Activated CD4-positive, alpha-beta T cell treated with anti-CD3 and anti-CD28 coated beads, Interleukin-2, amount 50 U/mL, for 4 hours (primary cell): ENCODE results near the gene CYSTM1.

Experiments used
- DNase-seq, 2 experiments: peaks; one replicate each; pipeline ENCODE4 v3.0.0-alpha.2; 2020

CYSTM1 gene

GRCh38 chr5:140215276-140215675 is 40.3 kb downstream of the CYSTM1 start:
- no peak for DNase-seq

- no peak for DNase-seq
These were observed 41.6 kb downstream of the CYSTM1 start for GRCh38 chr5:140216478-140217074.

- no peak for DNase-seq
These were observed 42.5 kb downstream of the CYSTM1 start for GRCh38 chr5:140217299-140218026.

GRCh38 chr5:140219068-140219991 is 44.3 kb downstream of the CYSTM1 start:
- DNase-seq = no peak

GRCh38 chr5:140220032-140220697 is 45.2 kb downstream of the CYSTM1 start:
- no peak for DNase-seq

- no peak for DNase-seq
These were observed 45.7 kb downstream of the CYSTM1 start for GRCh38 chr5:140220698-140221064.

- no peak for DNase-seq
These were observed 46.8 kb downstream of the CYSTM1 start for GRCh38 chr5:140221697-140222223.

GRCh38 chr5:140222416-140222815 is 47.4 kb downstream of the CYSTM1 start:
- DNase-seq = no peak

- DNase-seq = no peak
These were observed 48.6 kb downstream of the CYSTM1 start for GRCh38 chr5:140223567-140223966.

GRCh38 chr5:140224658-140225057 is 49.7 kb downstream of the CYSTM1 start:
- no peak for DNase-seq

- DNase-seq = no peak
These were observed 50.4 kb downstream of the CYSTM1 start for GRCh38 chr5:140225396-140225795.

- no peak for DNase-seq
These were observed 52.1 kb downstream of the CYSTM1 start for GRCh38 chr5:140227046-140227445.

GRCh38 chr5:140228364-140228837 is 53.4 kb downstream of the CYSTM1 start:
- no peak for DNase-seq

- no peak for DNase-seq
These were observed 55.4 kb downstream of the CYSTM1 start for GRCh38 chr5:140230373-140230772.

- DNase-seq = no peak
These were observed 57.7 kb downstream of the CYSTM1 start for GRCh38 chr5:140232731-140233130.

GRCh38 chr5:140234377-140234989 is 59.5 kb downstream of the CYSTM1 start:
- no peak for DNase-seq

GRCh38 chr5:140235791-140236551 is 61.0 kb downstream of the CYSTM1 start:
- DNase-seq = no peak

- DNase-seq = no peak
These were observed 62.1 kb downstream of the CYSTM1 start for GRCh38 chr5:140236891-140237598.

- no peak for DNase-seq
These were observed 63.8 kb downstream of the CYSTM1 start for GRCh38 chr5:140238756-140239155.

GRCh38 chr5:140239461-140239860 is 64.5 kb downstream of the CYSTM1 start:
- DNase-seq = no peak
